Fibroblast of skin of left biceps (primary cell): ENCODE results near the gene NRP2.

Experiments
- DNase-seq, 2 experiments: peaks; one replicate each; pipeline ENCODE4 v3.0.0-alpha.2; 2013; ENCODE audit warnings: low read depth in 2 of 2

NRP2 gene

DNA sequence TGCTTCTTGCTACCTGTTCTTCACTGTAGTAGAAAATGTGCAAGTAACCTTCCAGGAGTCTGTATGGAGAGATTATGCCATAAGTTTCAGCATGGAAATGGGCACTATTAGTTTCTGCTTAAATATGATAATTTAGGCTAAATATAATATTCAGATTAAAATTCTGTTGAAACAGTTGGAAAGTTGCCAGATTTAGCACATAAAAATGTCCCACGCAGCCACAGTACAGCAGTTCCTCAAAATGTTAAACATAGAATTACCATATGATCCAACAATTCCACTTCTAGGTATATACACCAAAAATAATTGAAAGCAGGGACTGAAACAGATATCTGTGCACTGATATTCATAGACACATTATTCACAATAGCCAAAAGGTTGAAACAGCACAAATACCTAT is 121.2 kb downstream of the NRP2 start:
- DNase-seq, result no peak

DNA sequence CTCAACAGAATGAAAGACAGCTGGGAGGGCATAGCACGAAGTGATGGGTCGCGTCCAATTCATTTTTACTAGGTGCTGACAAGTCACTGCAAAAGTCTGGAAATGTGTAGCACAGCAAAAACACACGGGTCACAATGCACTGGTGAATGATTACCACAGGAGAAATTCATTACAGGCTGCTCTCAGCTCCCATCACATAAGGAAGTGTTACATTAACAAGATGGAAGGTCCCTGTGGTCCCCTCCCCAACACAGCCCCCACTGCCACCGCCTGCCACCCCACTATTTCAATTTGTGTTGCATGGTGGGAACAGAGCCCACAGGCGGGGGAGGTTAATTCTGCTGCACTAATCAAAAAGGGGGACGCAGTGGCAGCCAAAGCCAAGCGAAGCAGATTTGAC is 122.8 kb downstream of the NRP2 start:
- DNase-seq, result no peak

DNA sequence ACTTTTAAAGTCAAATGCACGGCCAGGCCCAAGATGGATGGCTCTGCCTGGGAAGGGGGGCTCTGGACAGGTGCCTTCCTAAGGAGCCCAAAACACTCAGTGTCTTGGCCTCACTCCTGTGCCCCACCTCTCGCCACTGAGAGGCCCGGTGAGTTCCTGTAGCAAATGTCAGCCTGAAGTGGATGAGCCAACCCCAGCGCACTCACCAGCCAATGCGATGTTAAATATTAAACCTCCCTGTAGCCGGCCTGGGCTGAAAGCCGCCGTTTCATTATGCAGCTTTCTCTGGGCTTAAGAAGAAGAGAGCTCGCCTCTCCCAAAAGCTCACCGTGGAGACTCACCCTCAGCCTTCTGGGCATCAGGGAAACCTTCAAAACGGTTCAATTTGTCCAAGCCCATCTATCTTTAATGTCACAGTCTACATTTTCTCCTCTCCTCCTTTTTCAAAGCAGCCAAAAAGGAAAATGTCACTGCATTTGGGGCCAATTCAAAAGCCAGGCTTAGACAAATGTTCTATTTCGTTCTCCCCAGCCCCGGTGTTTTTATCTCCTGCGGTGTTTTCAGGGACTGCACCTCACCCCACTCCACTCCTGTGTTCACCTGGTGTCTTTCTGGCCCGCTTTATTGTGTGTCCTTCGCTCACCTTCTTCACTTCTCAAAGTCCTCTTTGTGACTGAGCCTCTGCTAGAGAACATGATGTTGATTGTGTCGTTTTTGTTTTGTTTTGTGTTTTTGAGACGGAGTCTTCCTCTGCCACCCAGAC is 124.0 kb downstream of the NRP2 start:
- DNase-seq, result no peak

DNA sequence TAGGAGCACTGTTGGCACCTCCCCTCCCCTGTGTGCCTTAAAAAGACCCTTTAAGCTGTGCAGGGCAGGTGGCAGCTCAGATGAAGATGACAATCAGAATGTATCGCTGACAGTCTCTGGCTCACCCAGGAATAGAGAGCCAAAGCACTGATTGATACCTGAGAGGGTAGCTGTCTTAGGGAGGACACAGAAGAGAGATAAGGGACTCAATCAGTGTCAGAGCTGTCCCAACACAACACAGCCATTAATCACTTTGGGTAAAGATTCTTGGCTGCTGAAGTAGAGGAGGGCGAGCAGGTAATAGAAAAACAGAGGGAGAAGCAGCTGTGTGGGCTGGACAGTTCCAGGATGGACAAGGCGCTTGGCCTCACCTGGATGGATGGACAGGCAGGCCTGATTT is 124.9 kb downstream of the NRP2 start:
- DNase-seq, result no peak

DNA sequence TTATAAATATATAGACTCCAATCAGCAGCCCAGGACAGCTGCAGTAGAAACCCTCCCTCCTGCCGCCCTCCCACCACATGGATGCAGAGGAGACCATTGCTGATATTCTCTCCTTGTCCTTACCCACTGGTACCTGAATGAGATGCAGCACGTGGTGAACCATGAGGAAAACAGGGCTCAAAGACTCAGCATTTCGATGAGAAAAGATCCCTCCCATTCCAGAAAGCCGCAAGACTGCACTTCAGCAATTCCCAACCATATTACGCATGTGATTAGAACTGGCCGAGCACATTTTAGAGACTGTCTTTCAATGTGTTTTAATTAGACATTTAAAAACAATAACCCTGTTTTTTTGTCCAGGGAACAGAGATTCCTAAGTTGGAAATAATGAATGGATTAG is 125.5 kb downstream of the NRP2 start:
- DNase-seq, result no peak

DNA sequence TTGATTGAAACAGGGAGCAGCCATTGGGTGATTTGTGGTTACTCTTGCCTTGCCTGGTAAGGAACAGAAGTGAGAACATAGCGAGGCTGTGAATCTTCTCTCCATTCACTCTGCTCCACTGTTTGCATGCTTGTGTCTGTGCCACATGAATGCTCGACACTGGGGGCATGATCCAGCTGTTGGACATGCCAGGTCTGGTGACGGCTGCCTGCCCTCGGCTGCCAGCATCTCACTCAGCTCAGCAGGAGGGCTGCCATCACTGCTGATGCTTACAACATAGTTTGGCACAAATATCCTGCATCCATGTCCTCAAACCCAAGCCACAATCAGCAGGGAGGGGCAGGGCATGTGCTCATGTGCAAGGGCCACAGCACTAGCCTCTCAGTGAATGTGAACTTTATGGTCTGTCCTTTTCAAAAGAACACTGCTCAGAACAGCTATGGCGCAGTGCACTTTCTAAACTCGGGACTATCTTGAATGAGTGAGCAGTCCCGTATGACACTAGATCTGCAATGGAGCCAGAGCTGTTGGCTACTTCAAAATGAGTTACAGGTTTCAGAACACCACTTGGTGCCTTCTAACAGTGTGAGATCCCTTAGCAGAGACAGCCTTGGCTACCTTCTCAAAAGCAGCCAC is 126.3 kb downstream of the NRP2 start:
- DNase-seq, result no peak

DNA sequence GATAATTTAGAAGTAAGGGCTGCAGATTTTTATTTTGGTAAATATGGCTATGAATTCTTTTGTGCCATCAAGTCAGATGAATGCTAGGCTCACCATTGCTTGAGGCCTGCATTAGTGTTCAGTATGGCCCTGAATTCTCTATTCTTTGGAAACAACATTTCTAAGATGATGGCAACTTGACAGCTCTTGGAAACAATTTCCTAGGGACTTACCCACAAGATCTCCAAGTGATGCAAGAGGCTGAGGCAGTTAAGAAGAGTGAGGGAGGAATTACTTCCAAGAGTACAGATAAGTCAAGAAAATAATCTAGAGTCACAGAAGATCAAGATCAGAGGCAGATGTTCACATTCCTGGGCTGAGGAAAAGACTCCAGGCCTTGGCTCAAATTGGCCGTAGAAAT is 129.1 kb downstream of the NRP2 start:
- no peak for DNase-seq

DNA sequence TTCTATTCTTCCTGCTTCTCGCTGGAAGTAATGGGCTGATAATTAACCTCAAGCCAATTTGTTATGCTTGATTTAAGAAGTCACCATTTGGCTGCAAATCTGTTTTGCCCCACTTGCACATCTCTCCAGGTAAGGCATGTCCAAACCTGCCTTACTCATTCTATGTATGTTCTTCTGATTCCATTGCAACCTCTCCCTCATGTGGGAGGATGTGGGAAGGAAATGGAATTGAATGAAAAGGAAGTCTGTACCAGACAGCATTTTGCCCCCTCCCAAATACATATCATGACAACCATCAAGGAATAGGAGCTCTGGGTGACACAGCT is 131.7 kb downstream of the NRP2 start:
- no peak for DNase-seq

DNA sequence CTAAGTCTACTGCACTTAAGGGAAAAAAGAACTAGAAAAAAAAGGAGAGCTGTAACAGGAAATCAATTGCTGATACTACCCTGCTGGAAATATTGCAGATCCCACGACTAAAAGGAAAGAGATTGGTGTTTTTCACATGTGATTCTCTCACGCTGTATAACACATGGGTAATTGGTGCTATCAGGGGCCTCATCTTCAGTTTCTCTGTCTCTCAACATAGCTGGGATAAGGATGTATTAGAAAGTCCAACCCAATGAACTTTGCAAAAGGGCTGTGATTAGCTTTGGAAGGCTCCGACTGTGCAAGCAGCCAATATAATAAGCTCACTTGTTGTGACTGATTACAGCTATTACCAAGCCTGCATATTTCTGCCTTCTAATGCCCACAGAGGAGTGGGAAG is 133.4 kb downstream of the NRP2 start:
- DNase-seq, result no peak

DNA sequence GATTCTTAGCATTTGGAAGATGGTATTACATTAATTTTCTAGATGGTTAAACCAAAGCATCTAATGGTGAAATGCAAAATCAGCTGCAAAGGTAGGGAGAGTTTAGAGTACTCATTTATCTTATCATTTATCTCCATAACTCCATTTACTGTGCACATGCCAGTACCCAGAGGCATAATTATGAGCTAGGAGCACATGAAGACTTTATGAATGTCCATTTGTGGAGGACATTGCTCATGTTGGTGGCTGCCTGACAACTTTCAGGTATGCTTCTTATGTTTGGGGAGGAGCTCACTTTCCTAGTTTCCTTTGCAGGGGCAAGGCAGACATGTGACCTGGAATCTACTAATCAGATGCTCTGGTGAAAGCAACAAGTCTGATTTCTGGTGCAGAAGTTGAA is 134.0 kb downstream of the NRP2 start:
- no peak for DNase-seq

DNA sequence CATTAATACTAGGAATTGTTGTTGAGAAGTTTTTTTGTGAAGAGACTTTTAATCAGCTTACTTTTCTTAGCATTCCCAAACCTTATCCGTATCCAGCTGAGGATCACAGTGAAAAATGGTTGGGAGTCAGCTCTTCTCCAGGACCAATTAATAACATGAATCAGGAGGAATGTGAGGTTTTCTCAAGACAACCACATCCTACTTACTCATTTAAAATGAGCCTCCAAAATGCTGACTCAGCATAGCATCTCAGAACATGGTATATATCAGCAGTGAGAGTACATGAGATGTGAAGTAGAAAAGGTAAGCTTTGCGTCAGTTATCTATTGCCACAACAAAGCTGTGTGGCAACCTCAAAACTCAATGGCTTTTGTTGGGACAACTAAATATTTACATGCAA is 140.3 kb downstream of the NRP2 start:
- peak; percentile 56 to 58 for DNase-seq

DNA sequence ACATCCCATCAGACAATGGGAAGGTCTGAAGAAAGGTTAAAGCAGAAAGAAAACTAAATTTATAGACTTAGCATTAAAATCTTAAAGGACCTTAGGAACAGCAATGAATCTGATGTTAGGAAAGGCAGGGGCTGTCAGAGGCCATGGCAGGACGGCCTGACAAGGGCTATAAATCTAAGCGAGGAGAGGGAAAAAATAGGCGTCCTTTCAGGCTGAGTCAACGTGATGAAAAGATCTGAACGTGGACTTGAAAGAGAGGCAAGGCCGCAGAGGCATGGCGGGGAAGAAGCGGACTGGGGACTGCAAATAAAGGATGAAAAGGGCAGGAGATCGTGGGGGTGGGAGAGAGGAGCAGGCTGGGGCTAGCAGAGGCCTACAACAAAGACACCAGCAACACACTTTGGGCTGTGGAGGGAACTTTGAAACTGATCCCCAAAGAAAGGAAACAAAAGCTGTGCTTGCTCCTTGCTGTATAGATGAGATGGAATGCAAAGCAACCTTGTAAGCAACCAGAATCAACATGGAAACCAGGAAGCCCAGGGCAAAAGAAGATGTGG is 145.6 kb downstream of the NRP2 start:
- DNase-seq, result no peak

DNA sequence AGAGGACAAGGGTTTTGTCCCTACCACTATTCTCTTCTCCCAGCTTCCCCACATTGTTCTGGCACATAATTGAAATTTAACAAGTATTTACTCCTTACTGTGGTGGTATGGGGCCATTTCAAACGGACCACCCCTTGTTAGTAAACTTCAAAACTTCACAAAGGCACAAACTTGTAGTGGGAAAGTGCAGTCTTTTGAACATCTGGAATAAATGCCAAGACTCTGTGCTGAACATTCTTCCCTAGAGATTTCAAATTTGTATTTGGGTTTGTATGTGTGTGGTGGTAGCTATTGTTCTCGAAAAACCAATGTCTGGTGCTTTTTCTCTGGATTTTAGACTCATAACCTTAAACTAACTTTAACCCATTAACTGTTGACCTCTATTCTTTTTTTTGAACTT is 151.6 kb downstream of the NRP2 start:
- no peak for DNase-seq

DNA sequence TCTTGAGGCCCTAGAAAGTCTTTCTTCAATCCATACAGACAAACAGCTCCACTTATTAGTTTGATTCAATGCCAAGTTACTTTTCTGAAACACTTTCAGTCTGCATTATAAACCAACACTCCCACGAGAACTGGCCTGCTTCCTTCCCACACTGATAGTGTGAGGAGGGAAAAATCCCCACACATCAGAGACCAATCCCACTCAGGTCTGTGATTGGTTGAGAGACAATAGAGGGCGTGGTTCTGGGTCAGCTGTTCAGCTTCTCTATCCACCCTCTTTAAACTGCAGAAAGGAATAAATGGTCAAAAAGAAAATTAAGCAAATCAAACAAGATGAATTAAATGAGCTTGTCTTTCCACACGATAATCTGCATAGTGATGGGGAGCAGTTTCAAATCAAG is 152.5 kb downstream of the NRP2 start:
- DNase-seq, result no peak

DNA sequence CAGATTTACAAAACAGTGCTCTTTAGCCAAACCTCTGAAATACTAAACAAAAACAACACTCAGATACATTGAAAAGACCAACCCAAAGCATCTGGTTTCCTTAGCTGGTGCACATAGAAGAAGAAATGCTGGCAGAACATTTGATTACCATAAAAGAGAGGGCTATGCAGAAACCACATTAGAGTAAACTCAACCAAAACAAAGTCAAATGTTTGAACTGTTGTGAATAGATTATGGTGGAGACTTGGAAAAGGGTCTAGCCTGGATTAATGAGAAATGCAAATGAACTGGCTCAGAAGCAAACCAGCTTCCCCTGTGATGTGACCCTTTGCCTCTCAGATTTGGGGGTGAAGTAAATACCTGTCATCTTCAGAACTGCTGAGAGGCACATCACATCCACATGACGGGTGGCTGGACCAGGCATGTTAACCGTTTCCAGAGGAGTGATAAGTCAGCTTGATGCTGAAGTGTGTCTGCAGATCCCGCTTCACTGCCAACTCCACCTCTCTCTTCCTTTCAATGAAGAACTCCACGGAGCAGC is 153.0 kb downstream of the NRP2 start:
- DNase-seq, result no peak

DNA sequence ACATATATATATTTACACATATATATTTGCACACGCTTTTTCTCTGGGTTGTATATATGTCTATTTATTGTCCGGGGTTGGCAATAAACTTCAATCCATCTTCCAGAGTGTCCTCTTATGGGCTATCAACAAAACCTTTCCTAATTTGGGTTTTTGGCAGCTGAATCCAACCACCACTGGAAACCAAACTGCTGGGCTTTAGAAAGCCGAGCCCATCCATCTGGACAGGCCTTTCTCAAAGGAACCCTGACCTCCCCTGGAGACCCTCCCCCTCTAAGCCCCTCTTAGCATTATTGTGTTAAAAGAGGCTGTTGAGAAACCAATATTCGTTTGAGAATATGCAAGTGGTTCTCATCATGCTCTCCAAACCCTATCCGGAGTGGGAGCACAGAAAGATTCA is 153.6 kb downstream of the NRP2 start:
- no peak for DNase-seq

DNA sequence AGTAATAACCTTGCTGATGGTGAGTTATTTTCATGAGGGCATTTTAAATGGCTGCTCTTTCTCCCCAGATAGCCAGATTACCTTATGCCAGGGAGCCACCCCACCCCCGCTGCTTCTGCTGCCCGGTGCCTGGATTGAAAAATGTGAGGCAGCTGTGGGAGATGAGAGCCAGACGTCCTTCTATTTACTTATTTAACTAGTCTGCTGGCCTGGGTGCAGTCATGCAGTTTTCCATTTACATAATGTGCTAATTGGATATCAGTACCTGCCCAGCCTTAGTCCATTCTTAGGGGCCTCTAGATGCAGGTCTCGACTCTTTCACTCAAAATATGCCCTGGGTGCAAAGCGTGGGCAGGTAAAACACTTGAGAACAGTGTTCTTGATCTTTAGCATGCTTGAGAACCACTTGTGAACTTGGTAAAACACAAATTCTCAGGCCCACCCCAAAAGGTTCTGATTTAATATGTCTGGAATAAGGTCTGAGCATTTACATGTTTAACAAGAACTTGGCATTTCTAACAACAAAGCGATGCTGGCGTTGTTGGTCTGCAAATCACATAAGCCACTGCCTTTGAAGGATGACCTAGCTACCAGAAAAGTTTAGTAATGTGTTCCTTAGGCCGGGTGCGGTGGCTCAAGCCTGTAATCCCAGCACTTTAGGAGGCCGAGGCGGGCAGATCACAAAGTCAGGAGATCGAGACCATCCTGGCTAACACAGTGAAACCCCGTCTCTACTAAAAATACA is 154.3 kb downstream of the NRP2 start:
- DNase-seq, result no peak

DNA sequence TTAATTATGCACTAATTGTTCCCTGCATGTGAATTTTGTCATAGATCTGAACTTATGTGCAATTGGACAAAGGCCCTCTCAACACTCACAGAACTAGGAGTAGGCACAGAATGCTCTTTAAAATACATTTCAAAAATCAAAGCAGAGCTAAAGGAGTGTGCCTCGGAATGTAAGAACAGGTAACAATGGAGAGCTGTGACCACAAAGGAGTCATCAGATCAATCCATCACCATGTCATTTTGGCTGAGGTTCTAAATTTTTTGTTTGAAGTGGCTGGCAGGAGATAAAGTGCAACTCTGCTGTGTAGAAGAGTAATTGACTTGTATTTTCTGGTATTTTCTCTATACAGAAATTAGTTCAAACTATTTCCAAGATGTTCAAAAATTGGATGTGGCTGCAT is 155.4 kb downstream of the NRP2 start:
- DNase-seq, result no peak

DNA sequence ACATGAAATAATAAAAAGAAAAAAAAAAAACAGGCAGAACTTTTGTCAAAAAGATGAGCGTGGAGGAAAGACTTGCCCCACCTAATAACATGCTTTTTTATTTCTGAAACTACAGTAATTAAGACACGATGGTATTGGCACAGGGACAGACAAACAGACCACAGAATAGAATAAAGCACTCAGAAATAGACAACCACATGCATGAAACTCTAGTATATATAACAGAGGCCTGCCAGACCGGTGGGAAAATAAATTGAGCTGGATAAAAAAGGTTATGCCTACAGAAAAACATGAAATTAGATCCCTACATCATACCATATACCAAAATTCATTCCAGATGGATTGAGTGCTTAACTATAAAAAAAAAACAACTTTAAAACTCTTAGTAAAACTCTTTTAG is 163.1 kb downstream of the NRP2 start:
- DNase-seq, result no peak
